HG03135 (cell line): ENCODE results near the gene WDR91.

ENCODE experiments used
- ATAC-seq: cut with Tn5 transposase; IDR thresholded peaks from one replicate; pipeline ENCODE4 v1.9.1; 2021; ENCODE audit warnings: mild to moderate bottlenecking, moderate library complexity; ENCODE audit not compliant: unreplicated experiment

The WDR91 gene

GRCh38 chr7:135211179-135211945 lies at the start of gene WDR91:
WDR91 (minus strand) TSS chr7:135211526; CDS start chr7:135211502, 24 bp downstream.
- peak; percentile 75 for ATAC-seq

- no peak for ATAC-seq
These were observed 49.1 kb upstream of the WDR91 start for GRCh38 chr7:135260470-135260869.

GRCh38 chr7:135259702-135260101 lies 48.4 kb upstream of the WDR91 start:
- no peak for ATAC-seq

GRCh38 chr7:135258585-135258984 lies 47.3 kb upstream of the WDR91 start:
- ATAC-seq = no peak

GRCh38 chr7:135257790-135258189 lies 46.5 kb upstream of the WDR91 start:
- no peak for ATAC-seq

- no peak for ATAC-seq
These were observed 42.8 kb upstream of the WDR91 start for GRCh38 chr7:135253851-135254771.

- no peak for ATAC-seq
These were observed 40.4 kb upstream of the WDR91 start for GRCh38 chr7:135251496-135252391.

GRCh38 chr7:135248546-135248945 lies 37.2 kb upstream of the WDR91 start:
- no peak for ATAC-seq

- ATAC-seq = no peak
These were observed 36.6 kb upstream of the WDR91 start for GRCh38 chr7:135247746-135248471.

- ATAC-seq = no peak
These were observed 35.0 kb upstream of the WDR91 start for GRCh38 chr7:135246191-135246825.

- no peak for ATAC-seq
These were observed 34.2 kb upstream of the WDR91 start for GRCh38 chr7:135245226-135246190.

- no peak for ATAC-seq
These were observed 30.9 kb upstream of the WDR91 start for GRCh38 chr7:135242096-135242684.

GRCh38 chr7:135240441-135240840 lies 29.1 kb upstream of the WDR91 start:
- ATAC-seq = no peak

GRCh38 chr7:135239263-135239662 lies 27.9 kb upstream of the WDR91 start:
- no peak for ATAC-seq

GRCh38 chr7:135238112-135238744 lies 26.9 kb upstream of the WDR91 start:
- no peak for ATAC-seq

GRCh38 chr7:135236727-135237126 lies 25.4 kb upstream of the WDR91 start:
- peak; percentile 85 for ATAC-seq

GRCh38 chr7:135235841-135236240 lies 24.5 kb upstream of the WDR91 start:
- ATAC-seq = no peak

- ATAC-seq = no peak
These were observed 23.4 kb upstream of the WDR91 start for GRCh38 chr7:135234727-135235126.
